HG03342 (cell line): ENCODE results near the gene EXOSC10.
"Not testable (repeated sequence)": the region's sequence is repeated elsewhere in the genome, so short reads cannot be mapped to it uniquely, and the experiment has no call there.

Source experiments
- ATAC-seq: cut with Tn5 transposase; IDR thresholded peaks from one replicate; pipeline ENCODE4 v1.9.1; 2021; ENCODE audit warnings: mild to moderate bottlenecking, moderate library complexity; ENCODE audit not compliant: unreplicated experiment

The EXOSC10 gene

GRCh38 chr1:11044849-11045427, 54.7 kb downstream of the EXOSC10 start:
- no peak for ATAC-seq

DNA sequence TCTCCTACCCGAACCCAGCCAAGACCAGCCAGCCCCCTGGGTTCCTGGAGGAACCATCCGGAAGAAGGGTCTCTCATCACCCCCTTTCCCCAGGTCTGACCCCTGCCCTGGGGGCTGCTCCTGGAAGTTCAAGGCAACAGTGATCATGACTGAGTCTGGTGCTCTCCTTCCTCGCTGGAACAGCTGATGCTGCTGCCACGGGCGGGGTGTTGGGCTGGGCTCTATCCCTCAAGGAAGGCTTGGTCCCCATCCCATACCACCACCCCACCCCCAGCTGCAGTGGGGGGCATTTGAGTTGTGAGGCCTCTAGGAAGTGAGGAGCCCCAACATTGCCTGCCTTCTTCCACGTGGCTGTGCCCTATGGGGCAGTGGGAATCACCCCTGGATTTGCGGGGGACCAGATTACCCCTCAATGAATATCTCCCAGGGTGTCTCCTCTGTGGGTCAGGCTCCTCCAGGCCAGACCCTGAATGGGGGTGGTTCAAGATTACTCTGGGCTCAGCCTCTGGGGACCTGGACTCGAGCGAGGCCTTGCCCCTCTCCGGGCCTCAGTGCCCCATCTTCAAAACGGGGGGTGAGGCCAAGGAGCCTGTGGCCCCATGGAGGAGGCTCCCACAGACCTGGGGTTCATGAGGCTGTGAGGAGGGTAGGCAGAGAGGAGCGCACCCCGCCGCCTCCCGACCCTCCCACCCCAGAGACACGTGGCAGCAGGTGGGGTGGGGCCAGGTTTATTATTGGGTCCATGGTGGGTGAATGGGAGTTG, 55.4 kb downstream of the EXOSC10 start:
- ATAC-seq: no peak

- no peak for ATAC-seq
Measured at GRCh38 chr1:11042995-11043874, 56.4 kb downstream of the EXOSC10 start.

- ATAC-seq: no peak
Measured at GRCh38 chr1:11042065-11042464, 57.6 kb downstream of the EXOSC10 start.

- ATAC-seq: no peak
Measured at GRCh38 chr1:11041048-11041447, 58.6 kb downstream of the EXOSC10 start.

- ATAC-seq: not testable (repeated sequence)
Measured at GRCh38 chr1:11040105-11040429, 59.6 kb downstream of the EXOSC10 start.

GRCh38 chr1:11039351-11040104, 60.1 kb downstream of the EXOSC10 start:
- no peak for ATAC-seq

GRCh38 chr1:11037740-11038182, 61.9 kb downstream of the EXOSC10 start:
- ATAC-seq: no peak

DNA sequence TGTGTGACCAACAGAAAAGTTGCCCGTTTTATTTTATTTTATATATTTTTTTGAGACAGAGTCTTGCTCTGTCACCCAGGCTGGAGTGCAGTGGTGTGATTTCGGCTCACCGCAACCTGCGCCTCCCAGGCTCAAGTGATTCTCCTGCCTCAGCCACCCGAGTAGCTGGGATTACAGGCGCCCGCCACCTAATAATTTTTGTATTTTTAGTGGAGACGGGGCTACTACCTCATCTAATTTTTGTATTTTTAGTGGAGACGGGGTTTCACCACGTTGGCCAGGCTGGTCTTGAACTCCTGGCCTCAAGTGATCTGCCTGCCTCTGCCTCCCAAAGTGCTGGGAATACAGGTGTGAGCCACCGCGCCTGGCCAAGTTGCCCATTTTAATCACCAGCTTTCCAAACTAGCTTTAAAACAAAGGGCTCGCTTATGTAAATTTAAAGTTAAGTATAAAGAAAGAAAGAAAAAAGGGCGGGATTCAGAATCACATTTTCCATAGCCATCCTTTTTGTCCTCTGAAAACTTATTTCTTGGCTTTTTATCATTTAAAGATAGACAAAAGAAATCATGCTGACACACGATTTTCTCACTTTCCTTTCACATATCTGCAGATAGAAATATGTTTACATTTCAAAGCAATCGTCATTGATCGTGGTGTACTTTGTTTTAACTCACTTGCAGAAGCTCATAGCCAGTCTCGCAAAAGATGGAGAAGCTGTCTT, 62.5 kb downstream of the EXOSC10 start:
- not testable (repeated sequence) for ATAC-seq

DNA sequence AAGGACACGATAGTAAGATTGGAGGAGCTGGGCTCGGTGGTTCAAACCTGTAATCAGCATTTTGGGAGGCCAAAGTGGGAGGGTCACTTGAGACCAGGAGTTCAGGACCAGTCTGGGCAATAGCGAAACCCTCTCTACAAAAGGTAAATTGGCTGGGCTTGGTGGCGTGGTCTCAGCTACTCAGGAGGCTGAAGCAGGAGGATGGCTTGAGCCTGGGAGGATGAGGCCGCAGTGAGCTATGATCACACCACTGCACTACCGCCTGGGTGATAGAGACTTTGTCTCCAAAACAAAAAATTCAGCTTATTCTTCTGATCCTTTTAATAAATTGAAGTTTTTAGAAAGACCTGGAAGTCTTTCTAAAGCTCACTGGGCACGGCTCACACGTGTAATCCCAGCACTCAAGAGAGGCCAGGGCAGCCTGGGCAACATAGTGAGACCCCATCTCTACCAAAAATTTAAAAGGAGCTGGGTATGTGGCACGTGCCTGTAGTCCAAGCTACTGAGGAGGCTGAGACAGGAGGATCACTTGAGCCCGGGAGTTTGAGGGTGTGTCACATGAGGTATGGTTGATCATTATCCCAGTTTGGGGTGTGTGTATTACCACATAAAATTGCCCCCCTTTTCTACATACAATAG, 67.9 kb downstream of the EXOSC10 start:
- ATAC-seq: no peak

DNA sequence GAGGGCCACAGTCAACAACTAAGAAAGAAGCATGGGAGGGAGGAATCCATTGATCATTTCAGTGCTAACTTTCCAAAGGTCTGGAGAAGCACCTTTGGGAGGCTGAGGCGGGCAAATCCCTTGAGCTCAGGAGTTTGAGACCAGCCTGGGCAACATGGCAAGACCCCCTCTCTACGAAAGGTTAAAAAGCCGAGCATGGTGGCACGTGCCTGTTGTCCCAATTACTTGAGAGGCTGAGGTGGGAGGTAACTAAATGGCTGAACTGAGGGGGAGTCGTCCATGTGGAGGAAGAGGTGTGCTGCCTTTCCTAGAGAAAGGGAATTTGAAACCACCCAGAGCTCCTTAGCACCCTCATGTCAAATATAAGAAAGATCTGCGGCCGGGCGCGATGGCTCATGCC, 68.8 kb downstream of the EXOSC10 start:
- ATAC-seq: no peak

DNA sequence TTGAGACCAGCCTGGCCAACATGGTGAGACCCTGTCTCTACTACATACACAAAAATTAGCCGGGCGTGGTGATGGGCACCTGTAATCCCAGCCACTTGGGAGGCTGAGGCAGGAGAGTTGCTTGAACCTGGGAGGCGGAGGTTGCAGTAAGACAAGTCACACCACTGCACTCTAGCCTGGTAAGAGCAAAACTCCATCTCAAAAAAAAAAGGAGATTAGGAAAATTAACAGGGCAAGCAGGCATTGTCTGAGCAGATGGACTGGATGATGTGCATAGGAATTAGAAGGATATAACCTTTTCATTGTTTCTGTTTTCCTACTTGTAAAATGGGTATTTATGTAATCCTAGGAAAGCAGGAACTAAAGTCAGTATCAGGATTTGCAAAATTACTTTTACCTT, 71.7 kb downstream of the EXOSC10 start:
- no peak for ATAC-seq

- no peak for ATAC-seq
Measured at GRCh38 chr1:11027316-11027715, 72.4 kb downstream of the EXOSC10 start.

- no peak for ATAC-seq
Measured at GRCh38 chr1:11026903-11027302, 72.8 kb downstream of the EXOSC10 start.

DNA sequence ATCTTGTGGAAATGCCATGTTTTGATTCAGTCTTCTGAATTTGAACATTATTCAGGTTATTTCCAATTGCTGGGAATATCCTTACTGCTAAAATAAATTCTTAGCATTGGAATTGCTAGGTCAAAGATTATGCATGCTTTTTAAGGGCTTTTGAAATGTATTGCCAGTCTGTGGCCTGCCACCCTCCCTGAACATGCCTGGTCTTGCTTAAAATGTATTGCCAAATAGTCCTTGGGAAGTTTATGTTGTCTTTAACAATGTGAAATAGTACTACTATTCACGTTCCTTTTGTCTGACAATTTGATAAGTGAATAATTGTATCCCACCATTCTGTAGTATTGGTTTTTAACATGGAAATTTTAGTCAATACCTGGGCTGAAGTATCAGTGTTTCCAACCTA, 73.6 kb downstream of the EXOSC10 start:
- no peak for ATAC-seq

DNA sequence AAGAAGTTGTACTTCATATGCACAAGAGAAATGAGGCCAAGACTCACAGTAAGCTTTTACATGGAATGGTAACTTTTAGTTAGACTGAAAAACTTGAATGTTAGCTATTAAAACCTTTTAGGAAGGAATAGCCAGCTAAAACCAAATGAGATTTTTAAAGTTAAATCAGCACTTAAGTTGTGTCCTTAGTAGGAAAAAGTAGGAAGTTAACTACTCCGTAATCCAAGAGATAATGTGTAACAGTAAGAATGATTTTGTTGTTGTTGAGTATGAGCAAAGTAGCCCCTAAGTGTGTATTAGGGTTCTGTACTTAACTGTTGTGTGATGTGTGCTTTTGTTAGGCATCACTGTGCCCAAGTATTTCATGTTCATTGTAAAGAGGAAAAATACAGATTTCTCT, 74.1 kb downstream of the EXOSC10 start:
- ATAC-seq: no peak

- ATAC-seq: no peak
Measured at GRCh38 chr1:11024874-11025203, 74.8 kb downstream of the EXOSC10 start.

DNA sequence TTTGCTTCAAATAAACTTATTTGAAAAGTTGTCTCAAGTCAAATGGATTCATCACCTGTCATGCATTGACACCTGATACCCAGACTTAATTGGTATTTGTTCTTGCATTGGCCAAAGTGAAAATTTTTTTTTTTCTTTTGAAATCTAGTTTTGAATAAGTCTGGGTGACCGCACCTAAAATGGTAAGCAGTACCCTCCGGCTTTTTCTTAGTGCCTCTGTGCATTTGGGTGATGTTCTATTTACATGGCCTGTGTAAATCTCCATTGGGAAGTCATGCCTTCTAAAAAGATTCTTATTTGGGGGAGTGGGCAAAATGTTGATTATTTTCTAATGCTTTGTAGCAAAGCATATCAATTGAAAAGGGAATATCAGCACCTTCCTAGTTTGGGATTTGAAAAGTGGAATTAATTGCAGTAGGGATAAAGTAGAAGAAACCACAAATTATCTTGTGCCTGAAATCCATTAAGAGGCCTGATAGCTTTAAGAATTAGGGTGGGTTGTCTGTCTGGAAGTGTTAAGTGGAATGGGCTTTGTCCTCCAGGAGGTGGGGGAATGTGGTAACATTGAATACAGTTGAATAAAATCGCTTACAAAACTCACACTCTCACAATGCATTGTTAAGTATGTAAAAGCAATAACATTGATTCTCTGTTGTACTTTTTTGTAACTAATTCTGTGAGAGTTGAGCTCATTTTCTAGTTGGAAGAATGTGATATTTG, 75.4 kb downstream of the EXOSC10 start:
- ATAC-seq: no peak

GRCh38 chr1:11023201-11023600, 76.5 kb downstream of the EXOSC10 start:
- no peak for ATAC-seq
